ENCODE data around the gene TMEM43.

The TMEM43 gene

GRCh38 chr3:14122301-14122700, 2.6 kb upstream of the TMEM43 start:
- no peak for DNase-seq

GRCh38 chr3:14123308-14124222, 1.3 kb upstream of the TMEM43 start:
- no peak for DNase-seq

DNA sequence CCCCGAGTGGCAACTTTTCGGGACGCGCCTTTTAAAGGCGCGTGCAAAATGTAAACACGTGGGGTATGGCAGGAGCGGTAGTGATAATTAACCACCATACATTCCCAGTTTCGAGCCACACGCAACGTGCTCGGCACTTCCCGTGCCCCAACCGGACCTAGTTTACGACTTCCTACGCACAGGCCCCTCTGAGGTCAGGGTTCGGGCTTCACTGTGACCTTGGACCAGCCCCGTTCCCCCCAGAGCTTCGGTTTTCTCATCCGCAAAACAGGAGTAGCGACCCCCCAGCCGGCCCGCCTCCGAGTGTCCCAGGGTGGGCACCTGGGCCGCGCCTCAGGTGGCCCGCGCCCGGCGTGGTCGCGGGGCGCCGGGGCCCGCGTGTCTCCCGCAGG, 633 bp upstream of the TMEM43 start:
- DNase-seq = peak; percentile 45 to 47

DNA sequence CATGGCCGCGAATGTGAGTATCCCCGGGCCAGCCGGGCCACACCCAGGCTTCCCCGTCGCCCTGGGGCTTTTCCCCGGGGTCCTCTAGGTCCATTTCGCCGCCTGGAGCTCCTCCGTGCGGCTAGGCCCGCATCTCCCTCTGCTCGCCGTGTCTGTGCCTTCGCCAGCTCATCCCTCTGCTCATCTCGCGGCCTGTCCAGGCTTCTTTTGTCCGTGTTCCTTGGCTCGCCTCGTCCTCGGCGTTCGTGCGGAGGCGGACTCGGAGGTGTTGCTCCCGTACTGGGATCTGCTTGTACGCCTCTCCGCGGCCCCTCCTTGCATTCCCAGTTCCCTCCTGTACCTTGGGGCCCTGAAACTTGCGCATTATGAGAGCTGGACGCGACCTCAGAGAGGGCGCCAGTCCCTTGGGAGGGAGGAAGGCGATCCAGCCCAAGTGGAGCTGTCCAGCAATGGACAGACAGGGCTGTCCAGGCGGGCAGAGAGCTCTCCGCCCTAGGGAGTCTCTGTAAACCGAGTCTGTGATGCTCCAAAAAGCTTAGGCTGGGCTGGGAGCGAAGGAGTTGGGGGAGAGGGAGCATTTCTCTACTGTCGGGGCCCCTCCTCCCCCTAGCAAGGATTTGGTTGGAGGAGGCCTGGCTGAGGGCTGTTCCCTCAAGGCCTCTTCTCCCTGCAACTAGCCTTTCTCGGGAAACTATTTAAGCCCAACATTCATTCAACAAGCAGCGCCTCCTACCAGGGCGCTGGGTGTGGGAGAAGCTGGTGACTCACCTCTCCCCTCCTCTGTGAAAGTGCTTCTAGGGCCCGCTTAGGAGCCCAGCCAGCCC, 553 bp downstream of the TMEM43 start:
- DNase-seq = peak; percentile 48 to 50

GRCh38 chr3:14126017-14126886, 1.4 kb downstream of the TMEM43 start:
- DNase-seq = no peak

DNA sequence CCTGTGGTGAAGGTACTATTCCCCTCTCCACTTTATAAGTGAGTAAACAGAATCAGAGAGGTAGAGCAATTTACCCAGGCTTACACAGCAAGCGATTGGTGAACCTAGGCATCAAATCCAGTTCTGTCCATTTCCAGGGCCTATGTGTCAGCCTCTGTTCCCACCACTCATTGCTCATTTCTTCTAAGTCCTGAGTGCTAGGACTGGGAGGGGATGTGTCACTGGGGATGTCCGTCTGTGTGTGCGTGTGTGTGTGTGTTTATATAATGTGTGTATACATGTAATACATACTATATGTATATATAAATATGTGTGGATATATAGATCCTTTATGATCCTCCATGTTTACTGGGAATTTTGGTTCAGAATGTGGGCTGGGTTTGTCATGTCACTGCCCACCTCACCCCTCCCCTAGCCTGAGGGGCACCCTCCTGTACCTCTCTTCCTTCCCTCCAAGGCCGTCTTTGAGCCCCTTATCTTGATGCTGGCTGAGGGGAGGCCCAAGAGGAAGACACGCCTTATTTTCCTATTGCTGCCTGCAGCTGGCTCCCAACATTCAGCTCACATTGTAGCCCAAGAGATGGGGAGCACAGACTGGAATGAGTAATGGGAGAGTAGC, 2.1 kb downstream of the TMEM43 start:
- no peak for DNase-seq

- DNase-seq = no peak
Measured at GRCh38 chr3:14127516-14128161, 2.8 kb downstream of the TMEM43 start.

GRCh38 chr3:14128724-14129123, 3.9 kb downstream of the TMEM43 start:
- no peak for DNase-seq

DNA sequence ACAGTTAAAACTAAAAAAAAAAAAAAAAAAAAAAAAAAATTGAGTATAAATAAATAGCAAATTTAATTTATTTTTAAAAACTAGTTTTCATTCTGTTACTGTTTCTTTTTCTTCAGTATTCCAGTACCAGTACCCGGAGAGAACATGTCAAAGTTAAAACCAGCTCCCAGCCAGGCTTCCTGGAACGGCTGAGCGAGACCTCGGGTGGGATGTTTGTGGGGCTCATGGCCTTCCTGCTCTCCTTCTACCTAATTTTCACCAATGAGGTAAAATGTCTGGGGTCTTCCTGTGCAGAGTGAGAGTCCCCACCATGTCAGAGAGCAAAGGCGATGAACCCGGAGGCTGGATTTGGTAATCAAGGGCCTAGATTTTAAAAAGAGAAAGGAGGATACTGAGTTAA, 4.4 kb downstream of the TMEM43 start:
- no peak for DNase-seq

GRCh38 chr3:14130230-14130629, 5.4 kb downstream of the TMEM43 start:
- DNase-seq = no peak

DNA sequence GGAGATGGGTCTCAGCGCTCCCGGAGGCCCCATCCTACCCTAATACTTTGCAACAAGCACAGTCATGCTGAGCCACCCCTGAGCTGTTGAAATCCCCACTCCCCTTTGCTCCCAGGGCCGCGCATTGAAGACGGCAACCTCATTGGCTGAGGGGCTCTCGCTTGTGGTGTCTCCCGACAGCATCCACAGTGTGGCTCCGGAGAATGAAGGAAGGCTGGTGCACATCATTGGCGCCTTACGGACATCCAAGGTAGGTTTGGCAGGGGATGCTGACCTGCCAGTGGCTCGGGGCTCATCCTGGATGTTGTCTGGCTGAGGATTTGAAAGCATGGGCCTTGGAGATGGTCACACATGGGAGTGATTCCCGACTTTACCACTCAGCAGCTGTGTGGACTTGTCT, 5.9 kb downstream of the TMEM43 start:
- no peak for DNase-seq

DNA sequence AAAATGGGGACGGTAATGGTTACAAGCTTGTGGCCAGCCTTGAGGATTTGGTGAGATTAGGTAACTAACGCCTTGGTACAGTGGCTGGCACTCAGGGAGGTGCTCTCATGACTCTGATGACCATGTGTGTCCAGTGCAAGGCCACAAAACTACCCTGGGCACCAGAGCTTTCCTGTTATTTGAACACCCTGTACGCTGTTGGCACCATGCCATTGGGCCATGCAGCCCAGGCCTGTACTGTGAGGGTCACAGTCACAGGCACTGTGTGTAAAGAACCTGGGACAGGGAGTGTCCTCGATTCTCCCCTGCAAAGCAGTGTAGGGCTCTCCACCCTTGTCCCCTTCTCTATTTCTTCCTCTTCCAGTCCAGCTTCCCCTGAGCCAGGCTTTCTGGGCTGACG, 6.3 kb downstream of the TMEM43 start:
- DNase-seq = no peak

DNA sequence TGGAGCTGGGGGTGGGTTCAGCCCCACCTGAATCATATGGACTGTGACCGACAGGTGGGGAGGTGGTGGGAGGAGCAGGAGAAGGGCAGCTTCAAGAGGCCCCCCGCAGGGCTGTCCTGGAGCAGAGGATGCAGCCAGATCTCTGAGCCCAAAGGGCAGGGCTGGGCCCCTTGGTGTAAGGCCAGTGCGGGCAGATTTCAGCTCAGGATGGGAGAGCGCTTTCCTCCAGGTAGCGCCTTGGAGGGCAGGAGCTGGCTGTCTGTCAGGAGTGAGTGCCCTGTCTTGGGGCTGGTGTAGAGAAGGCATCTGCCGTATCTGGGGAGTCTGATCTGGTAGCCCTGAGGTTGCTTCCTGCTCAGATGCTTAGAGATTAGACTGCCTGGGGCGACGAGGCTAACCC, 7.3 kb downstream of the TMEM43 start:
- DNase-seq = no peak

DNA sequence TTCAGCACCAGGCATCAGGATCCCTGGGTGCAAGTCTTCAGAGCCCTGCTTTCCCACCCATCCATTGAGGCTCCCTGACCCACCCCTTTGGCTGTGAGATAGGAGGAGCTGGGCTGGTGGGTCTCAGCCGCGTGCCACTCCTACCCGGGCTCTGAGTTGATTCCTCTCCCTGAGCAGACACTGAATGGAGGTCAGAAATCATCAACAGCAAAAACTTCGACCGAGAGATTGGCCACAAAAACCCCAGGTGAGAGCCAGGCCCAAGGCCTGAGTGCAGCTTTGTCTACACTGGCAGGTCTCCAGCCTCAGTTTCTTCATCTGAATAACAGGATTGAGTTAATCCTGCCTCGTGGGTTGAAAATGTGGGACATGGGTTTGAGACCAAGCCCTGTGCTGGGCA, 7.8 kb downstream of the TMEM43 start:
- DNase-seq = no peak

GRCh38 chr3:14133188-14133800, 8.4 kb downstream of the TMEM43 start:
- no peak for DNase-seq

GRCh38 chr3:14133876-14134275, 9.0 kb downstream of the TMEM43 start:
- DNase-seq = no peak

DNA sequence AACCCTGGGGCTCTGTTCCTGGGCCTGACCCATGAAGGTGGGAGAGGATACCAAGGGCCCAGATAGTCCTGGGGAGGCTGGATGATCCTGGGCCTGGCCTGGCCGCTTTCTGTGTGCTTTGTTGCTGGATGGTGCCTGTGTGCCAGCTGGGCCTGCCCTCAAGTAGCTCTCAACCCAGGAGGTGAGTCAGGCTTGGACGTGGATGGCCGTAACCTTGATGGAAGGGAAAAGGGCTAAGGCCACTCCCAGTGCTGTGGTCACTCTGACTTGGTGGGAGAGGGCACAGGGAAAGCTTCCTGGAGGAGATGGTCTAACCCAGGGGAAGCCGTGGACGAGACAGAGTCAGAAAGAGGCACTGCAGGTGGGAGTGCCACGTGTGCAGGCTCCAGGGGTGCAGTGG, 9.4 kb downstream of the TMEM43 start:
- no peak for DNase-seq

DNA sequence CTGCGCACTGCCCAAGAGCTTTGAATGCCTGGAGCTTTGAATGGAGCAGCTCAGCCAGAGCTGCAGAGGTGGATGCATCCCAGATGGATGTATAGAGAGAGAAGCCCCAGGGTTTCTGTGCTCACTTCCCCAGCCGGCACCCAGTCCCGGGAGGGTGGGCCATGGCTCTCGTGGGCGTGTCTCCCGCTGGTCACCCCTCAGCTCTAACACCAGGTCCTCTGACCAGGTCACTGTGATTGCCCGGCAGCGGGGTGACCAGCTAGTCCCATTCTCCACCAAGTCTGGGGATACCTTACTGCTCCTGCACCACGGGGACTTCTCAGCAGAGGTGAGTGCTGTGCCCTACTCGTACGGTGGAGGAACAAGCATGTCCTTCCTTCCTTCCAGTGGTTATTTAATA, 10.7 kb downstream of the TMEM43 start:
- no peak for DNase-seq

DNA sequence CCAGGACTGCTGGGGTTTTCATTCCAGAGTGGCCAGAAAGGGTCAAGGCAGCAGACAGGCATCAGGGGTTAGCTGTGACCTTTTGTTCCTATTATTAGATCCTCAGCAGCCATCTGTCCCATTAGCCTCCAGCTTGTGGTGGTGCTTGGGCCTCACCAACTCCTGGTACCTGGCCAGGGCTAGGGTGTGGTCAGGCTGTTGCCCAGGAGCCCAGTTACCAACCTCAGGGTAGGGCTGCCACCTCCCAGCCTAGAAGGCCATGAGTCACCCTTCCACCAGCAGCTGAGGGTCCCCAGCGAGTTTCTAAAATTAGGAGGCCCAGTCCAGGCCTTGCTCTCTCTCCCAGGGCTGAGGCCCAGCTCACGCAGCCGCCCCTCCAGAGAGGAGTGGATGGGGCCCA, 12.2 kb downstream of the TMEM43 start:
- no peak for DNase-seq

- DNase-seq = no peak
Measured at GRCh38 chr3:14137445-14137844, 12.6 kb downstream of the TMEM43 start.

DNA sequence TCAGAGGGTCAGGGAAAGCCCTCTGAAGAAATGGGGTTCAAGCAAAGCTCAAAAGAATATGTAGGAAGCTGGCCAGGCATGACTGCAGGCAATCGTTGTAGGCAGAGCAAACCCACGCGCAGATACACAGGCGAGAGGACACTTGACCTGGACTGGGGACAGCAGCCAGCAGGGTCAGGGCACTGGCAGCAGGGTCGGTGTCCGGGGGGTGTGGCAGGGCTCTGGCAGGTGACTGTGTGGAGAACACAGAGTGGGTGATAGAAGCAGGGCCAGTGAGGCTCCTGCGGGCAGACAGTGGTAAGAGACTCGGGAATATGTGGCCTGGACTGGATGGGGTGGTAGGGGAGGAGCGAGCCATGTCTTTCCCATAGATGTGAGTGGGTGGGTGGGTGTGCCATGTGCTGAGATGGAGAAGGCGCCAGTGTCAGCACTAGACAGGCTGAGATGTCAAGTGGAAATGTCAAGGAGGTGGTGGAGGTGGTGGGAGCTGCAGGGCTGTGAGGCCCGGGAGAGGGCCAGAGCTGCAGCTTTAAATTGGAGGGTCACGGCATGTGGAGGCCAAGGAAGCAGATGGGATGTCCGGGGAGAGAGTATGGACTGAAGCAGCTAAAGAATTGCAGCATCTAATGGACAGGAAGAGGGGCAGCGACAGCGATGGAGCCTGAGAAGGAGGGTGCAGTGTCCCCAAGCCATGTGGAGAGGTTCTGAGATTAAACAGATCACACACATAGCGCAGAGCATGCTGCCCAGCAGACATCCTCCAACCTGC, 13.4 kb downstream of the TMEM43 start:
- DNase-seq = no peak
